Measurements from ENCODE around the gene ISLR2.

Gene ISLR2

DNA sequence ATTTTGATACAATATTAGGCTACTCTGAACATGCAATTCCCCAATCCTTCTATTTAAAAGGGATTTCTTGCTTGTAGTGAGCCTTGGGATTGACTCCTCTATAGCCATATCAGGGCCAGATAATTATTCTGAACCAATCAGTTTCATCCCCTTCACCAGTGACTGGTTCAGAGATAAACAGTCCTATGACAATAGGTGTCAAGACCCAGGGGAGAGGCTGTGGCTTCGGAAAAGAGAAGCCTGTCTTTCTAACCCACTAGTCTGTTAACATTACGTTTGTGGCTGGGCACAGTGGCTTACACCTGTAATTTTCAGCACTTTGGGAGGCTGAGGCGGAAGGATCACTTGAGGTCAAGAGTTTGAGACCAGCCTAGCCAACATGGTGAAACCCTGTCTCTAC lies 6.2 kb upstream of the ISLR2 start:
- in situ Hi-C loops (cut with MboI; ENCODE audit: low sequenced_read_pairs, unreplicated experiment), result no loop called here
- TF ChIP-seq, protein P1, sequence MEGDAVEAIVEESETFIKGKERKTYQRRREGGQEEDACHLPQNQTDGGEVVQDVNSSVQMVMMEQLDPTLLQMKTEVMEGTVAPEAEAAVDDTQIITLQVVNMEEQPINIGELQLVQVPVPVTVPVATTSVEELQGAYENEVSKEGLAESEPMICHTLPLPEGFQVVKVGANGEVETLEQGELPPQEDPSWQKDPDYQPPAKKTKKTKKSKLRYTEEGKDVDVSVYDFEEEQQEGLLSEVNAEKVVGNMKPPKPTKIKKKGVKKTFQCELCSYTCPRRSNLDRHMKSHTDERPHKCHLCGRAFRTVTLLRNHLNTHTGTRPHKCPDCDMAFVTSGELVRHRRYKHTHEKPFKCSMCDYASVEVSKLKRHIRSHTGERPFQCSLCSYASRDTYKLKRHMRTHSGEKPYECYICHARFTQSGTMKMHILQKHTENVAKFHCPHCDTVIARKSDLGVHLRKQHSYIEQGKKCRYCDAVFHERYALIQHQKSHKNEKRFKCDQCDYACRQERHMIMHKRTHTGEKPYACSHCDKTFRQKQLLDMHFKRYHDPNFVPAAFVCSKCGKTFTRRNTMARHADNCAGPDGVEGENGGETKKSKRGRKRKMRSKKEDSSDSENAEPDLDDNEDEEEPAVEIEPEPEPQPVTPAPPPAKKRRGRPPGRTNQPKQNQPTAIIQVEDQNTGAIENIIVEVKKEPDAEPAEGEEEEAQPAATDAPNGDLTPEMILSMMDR (IDR thresholded peaks at IDR 0.05; ENCODE audit: borderline replicate concordance, control extremely low read depth, extremely low read depth, insufficient read depth, missing control alignments), result no peak
- no peak for DNase-seq (ENCODE audit: low spot score)

DNA sequence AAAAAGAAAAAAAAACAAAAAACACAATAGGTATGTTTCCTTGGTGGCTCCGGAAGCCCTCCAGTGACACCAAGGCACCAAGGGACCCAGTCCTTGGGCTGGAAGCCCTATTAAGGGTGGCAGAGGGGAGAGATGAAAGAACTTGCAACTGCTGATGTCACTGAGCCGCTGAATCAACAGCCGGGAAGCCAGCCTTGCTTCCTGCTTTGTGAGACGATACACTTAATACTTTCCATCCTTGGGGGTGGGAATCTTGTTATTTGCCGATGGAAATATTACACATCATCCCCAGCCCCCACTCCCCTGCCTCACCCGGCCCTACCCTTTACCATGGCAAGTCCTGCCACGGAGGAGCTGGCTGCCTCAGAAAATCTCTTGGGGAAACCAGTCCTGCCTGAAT lies 5.6 kb upstream of the ISLR2 start:
- TF ChIP-seq, protein P1 (IDR thresholded peaks at IDR 0.05; ENCODE audit: borderline replicate concordance, control extremely low read depth, extremely low read depth, insufficient read depth, missing control alignments), result no peak
- no peak for DNase-seq (ENCODE audit: low spot score)
- in situ Hi-C loops (cut with MboI; ENCODE audit: low sequenced_read_pairs, unreplicated experiment), result loop anchor here (5.0 kb wide), 1 partner anchor 183 kb away; no protein-coding TSS in a partner anchor

DNA sequence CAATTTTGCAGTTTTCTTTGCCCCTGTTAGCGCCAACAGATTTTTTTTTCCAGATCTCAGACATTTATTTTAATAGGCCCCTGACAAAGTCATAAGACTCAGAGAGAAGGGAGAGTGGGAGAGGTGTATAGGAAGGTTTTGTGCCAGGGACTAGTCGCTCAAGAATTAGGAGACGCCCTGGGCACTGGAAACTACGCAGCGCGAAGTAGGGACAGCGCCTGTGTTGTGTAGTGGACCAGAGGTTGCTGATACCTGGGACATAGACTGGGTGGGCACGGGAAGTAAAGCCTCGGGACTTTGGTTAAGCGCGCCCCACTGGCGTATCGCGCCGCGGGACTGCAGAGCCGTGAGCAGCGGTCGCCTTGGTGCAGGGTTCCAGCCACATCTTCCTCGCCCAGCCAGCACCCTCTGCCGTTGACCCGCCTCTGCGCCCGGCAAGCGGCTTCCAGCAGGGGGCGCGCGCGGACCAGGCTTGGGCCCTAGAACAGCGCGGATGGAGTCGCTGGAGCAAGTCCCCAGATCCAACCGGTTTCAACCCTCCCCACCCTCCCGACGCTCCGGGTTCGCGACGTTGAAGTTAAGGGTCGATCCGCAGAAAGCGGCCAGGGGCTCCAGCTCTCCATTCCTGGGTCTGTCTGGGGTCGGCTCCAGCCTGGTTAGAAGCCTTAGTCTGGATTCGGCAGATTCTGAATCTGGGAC lies 3.0 kb upstream of the ISLR2 start:
- peak; percentile 90 for DNase-seq (ENCODE audit: low spot score)
- in situ Hi-C loops (cut with MboI; ENCODE audit: low sequenced_read_pairs, unreplicated experiment), result loop anchor here (5.0 kb wide), 1 partner anchor 180 kb away; no protein-coding TSS in a partner anchor
- TF ChIP-seq, protein P1 (IDR thresholded peaks at IDR 0.05; ENCODE audit: borderline replicate concordance, control extremely low read depth, extremely low read depth, insufficient read depth, missing control alignments), result peak; percentile 100

DNA sequence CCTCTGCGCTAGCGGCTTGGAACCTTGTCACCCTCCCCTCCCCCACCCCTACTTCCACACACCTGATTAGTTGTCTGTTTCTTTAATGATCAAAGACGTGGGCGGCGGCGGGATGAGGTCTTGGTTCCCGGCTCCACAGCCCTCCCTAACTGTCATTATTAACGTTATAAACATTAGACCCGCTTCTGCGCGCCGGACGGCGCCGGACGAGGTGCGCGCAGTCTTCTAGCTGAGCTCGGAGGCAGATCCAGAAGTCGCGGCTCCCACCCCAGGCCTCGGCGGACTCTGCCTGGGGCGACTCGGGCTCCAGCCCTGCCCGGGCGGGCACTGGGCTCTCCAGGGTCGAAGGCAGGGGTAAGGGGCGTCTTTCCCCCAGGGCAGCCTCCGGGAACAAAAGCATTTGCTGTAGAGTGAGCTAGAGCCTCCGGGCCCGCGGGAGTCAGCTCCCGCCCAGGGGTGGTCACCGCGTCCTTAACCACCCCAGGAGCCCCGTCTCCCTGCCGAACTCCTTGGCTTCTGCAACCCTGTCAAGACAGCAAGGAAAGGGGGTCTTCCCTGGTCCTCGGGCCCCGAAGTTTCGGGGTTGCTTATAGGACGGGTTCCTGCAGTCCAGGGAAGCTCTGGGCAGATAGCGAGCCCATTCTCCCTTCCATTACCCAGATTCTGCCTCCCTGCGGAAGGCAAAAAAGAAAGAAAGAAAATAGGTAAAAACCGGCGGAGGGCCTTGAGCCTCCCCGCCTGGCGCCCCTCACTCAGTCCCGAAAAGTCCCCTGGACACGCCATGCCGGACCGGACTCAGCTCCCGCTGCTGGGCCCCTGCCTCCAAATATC lies 2.2 kb upstream of the ISLR2 start:
- TF ChIP-seq, protein P1 (IDR thresholded peaks at IDR 0.05; ENCODE audit: borderline replicate concordance, control extremely low read depth, extremely low read depth, insufficient read depth, missing control alignments), result no peak
- in situ Hi-C loops (cut with MboI; ENCODE audit: low sequenced_read_pairs, unreplicated experiment), result loop anchor here (5.0 kb wide), 1 partner anchor 179 kb away; no protein-coding TSS in a partner anchor
- peak; percentile 56 for DNase-seq (ENCODE audit: low spot score)

DNA sequence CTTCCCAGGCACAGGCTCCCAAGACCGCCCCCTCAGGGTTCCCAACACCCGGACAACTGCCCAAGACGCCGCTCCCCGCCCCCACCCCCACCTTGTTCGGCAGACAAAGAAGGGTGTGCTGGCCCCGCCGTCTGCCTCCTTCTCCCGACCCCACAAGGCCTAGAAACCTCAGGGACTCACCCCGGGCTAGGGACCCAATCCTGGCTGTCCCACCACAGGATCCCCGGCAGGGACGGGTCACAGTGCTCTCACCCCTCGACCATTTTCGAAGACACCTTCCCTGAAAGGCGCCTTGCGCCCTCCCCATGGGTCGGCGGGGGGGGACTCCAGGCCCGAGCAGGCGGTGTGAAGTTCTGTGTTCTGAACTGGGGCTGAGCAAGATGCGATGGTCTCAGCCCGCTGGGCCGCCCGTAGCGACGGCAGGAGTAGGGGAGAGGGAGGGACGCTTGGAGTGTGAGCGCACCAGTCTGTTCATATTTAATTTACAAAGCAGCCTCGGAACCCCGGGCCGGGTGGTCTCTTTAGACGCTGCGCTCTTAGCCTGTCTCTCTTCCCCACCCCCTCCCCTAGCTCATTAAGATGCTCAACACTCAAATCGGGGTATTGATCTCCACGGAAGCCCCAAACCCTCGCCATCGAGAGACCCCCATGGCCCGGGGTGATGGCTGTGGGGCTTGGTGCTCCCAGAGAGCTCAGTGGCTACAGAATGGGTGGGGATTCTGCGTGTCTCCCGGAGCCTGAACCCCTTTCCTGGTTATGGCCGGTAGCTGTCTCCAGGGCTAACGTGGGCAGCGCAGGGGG lies 1.4 kb upstream of the ISLR2 start:
- in situ Hi-C loops (cut with MboI; ENCODE audit: low sequenced_read_pairs, unreplicated experiment), result loop anchor here (5.0 kb wide), 1 partner anchor 178 kb away; no protein-coding TSS in a partner anchor
- TF ChIP-seq, protein P1 (IDR thresholded peaks at IDR 0.05; ENCODE audit: borderline replicate concordance, control extremely low read depth, extremely low read depth, insufficient read depth, missing control alignments), result no peak
- DNase-seq (ENCODE audit: low spot score), result no peak
